Fibroblast of the aortic adventitia (primary cell): ENCODE data around the gene DDIT3. TPM values are rescaled to one million over a fixed set of nuclear protein-coding genes. Genes with fewer than 3 reads are reported as not detected.
"Not testable (repeated sequence)": the region's sequence is repeated elsewhere in the genome, so short reads cannot be mapped to it uniquely, and the experiment has no call there.

Source experiments
- DNase-seq: peaks from one replicate; pipeline ENCODE4 v3.0.0-alpha.2; 2010; ENCODE audit warnings: low read depth
- H3K4me3 ChIP-seq: 2 replicates; pipeline ENCODE4 v1.5.1; 2011; ENCODE audit warnings: low read depth, mild to moderate bottlenecking, control low read depth, low read length, moderate library complexity
- CTCF ChIP-seq: IDR thresholded peaks from 2 replicates; pipeline ENCODE4 v1.5.1; 2011; ENCODE audit warnings: mild to moderate bottlenecking, low read length, control low read depth, inconsistent platforms; ENCODE audit not compliant: insufficient read depth
- total RNA-seq: library from RNA; depleted of rRNA; stranded (reverse); fragments of >200 nt; gene quantifications from 2 replicates; pipeline ENCODE4 v1.2.3, GENCODE V29; 2012; ENCODE audit warnings: low replicate concordance

The DDIT3 gene
- total RNA-seq, 1 donor, result 37.7 TPM

GRCh38 chr12:57522011-57522886, 1.9 kb upstream of the DDIT3 start, which contains the start of gene MBD6:
Gene MBD6 (plus strand): TSS chr12:57522824. CDS start chr12:57524304, 1,480 bp downstream.
- H3K4me3 ChIP-seq, result peak within 1 kb of the TSS; percentile 86
- no peak for TF ChIP-seq CTCF
- peak; percentile 95 for DNase-seq

- DNase-seq, result no peak
- no peak overlapping the region for H3K4me3 ChIP-seq
- TF ChIP-seq CTCF, result no peak
Measured at GRCh38 chr12:57521525-57522010, 1.3 kb upstream of the DDIT3 start.

- DNase-seq, result no peak
- TF ChIP-seq CTCF, result no peak
- peak overlapping the region; percentile 100 for H3K4me3 ChIP-seq
Measured at GRCh38 chr12:57519796-57520052, 590 bp downstream of the DDIT3 start.

GRCh38 chr12:57518920-57519795, 1.2 kb downstream of the DDIT3 start:
- DNase-seq, result peak; percentile 80
- peak overlapping the region; percentile 100 for H3K4me3 ChIP-seq
- TF ChIP-seq CTCF, result no peak

GRCh38 chr12:57518176-57518919, 2.0 kb downstream of the DDIT3 start:
- DNase-seq, result peak; percentile 51
- H3K4me3 ChIP-seq, result peak overlapping the region; percentile 100
- no peak for TF ChIP-seq CTCF

GRCh38 chr12:57517718-57518117, 2.6 kb downstream of the DDIT3 start:
- not testable (repeated sequence) for DNase-seq
- peak overlapping the region; percentile 100 for H3K4me3 ChIP-seq
